HG02678 (cell line): Measurements from ENCODE around the gene DNAJC21.

ENCODE experiments used
- ATAC-seq: cut with Tn5 transposase; IDR thresholded peaks from one replicate; pipeline ENCODE4 v1.9.1; 2021; ENCODE audit warnings: mild to moderate bottlenecking, moderate library complexity; ENCODE audit not compliant: unreplicated experiment

DNAJC21 gene

DNA sequence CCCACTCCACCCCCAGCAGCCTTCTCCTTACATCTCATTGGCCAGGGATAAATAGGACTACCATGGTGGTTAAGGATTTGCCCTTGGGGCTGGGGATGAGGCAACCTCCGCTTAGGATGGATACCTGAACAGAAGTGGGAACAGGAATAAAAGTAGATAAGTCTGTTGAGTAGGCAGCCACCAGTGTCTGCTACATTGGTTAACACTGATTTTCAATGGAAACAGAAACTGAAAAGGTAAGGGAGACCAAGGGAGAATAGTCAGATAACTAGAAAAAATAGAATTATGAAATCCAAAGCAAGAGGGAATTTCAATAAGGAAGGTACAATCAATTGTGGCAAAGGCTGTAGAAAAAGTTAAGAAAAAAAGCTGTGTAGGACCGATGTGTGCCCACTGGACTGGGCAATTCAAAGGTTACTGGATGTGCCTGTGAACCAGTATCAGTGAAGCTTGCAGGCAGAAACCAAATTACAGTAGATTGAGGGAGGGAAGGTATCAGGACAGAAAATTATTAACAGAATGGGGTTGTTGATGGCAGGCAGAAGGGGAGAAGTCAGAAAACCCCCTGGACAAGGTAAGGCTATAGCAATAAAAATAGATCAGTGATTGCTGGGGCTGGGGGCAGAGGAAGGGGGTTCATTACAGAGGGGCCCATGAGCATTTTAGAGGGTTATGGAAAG lies 48.7 kb downstream of the DNAJC21 start:
- peak; percentile 91 for ATAC-seq

- peak; percentile 54 for ATAC-seq
These were observed 49.3 kb downstream of the DNAJC21 start for GRCh38 chr5:34978681-34979080.

- ATAC-seq = no peak
These were observed 53.5 kb downstream of the DNAJC21 start for GRCh38 chr5:34982823-34983222.

- ATAC-seq = no peak
These were observed 57.6 kb downstream of the DNAJC21 start for GRCh38 chr5:34986965-34987364.

GRCh38 chr5:34991486-34992238 lies 62.3 kb downstream of the DNAJC21 start:
- ATAC-seq = no peak

DNA sequence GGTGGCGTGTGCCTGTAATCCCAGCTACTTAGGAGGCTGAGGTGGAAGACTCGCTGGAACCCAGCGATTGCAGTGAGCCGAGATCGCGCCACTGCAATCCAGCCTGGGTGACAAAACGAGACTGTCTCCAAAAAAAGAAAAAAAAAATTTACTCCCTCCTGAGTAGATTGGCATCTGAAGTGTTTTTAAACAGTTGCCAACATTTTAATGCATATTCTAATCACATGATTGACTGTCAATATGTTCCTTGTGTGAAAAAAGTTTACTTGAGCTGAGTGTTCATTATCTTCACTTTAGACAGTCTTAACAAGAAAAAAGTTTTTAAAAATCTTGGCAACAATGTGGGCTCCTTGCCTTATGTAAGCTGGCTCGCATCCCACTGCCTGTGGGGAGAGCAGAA lies 64.6 kb downstream of the DNAJC21 start:
- no peak for ATAC-seq

DNA sequence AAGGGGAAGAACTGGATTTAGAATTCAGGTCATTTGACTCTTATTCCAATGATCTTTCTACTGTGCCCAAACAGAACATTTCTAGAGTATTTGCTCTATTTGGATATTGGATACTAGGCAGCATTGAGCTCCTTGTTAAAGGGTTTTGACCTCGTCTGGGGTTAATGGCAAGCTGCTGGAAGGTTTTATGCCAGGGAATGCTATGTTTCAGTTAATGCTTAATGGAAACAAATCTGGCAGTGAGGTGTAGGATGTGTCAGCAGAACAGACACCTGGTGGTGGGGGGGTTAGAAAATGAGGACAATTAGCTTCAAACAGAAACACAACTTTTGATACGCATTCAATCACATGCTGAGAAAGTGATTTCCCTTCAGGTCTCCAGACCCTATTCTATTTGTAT lies 66.9 kb downstream of the DNAJC21 start:
- ATAC-seq = no peak

- ATAC-seq = no peak
These were observed 68.9 kb downstream of the DNAJC21 start for GRCh38 chr5:34998058-34998789.

- ATAC-seq = no peak
These were observed 72.5 kb downstream of the DNAJC21 start for GRCh38 chr5:35001842-35002241.

DNA sequence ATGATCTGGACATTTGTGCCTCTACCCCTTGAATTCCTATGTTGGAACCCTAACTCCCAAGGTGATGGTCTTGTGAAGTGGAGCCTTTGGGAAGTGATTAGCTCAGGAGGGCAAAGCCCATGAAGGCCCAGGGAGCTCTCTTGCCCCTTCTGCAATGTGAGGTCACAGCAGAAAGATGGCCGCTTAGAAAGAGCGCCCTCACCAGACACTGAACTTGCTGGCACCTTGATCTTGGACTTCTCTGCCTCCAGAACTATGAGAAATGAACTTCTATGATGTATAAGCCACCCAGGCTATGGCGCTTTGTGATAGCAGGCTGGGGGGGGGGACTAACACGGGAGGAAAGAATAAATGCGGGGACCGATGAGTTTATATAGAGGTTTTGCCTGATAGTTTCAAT lies 73.1 kb downstream of the DNAJC21 start:
- ATAC-seq = no peak

DNA sequence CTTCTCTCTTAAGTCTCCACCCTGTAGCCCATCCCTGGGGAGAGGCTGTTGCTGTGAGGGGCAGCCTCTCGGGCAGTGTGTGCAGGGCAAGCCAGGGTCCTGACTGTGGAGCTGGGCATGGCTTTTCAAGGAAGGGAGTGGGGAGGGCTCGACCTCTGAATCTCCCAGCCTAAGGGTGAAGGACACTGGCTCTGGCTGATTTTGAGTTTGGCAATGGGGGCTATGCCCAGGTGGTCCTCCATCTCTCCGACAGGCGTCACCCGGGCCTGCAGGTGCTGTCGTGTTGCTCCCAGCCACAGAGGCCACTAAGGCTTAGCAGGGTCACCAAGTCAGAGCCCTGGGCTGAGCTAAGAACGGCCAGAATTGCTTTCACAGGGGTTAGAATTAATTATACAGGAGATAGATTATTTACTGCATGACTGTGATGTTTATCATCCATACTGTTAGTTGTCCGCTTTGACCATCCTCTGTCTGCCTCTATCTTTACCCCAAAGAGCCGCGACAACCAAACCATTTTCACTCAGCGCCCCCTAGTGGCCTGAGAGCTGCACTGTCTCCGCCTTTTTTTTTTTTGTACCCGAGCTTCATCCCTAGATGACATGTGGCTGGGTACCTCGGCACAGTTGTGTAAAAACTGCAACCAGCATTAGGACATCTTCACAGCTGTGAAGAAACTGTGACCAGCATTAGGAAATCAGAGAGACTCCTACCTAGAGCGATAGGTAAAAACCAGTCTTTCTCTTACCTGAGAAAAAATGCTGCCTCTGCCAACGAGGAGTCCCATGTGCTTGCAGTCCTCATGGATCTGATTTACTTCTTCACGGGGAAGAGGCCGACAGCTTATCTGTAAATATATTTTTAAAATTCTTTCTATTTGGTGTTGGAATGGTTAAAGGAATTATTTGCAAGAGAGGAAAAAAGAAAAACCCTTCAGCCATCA lies 73.9 kb downstream of the DNAJC21 start:
- peak; percentile 80 for ATAC-seq

DNA sequence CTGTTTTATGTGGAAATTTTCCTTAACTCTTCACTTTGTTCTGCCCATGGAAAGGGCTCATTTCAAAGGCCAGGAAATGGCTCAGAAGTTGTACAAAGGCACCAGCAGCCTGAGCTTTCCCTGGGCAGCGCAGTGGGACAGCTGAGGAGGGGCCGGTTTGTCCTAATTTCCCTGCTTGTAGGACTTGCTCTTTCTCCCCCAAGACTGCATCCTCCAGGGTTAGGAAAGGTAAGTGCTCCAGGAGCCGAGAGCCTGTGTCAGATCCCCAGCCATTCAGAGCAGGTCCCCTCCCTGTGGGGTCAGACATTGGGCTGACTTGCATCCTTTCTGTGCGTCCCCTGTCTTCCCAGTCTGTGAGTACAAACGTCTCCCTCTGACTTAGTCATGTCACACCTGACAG lies 74.8 kb downstream of the DNAJC21 start:
- ATAC-seq = no peak

DNA sequence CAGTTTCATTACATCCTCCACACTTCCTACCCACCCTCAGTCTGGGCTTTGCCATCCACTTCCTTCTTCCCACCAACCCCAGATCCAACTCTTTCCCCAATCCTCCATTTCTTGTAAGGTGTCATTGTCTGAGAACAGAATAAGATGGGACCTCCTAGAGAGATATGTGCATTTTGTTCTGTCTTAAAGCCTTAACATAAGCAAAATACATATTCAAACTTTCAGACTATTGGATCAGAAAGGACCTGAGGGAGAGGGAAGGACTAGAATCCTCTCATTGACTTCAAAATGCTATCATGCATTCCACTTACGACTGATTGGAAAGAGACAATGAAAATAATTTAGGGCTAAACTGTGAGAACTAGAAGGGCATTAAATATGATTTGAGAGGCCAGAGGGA lies 75.4 kb downstream of the DNAJC21 start:
- no peak for ATAC-seq
